ENCODE results near the gene GPX4.

The GPX4 gene

GRCh38 chr19:1084024-1084868 lies 19.5 kb upstream of the GPX4 start:
- DNase-seq (ENCODE audit: low read depth) = no peak

DNA sequence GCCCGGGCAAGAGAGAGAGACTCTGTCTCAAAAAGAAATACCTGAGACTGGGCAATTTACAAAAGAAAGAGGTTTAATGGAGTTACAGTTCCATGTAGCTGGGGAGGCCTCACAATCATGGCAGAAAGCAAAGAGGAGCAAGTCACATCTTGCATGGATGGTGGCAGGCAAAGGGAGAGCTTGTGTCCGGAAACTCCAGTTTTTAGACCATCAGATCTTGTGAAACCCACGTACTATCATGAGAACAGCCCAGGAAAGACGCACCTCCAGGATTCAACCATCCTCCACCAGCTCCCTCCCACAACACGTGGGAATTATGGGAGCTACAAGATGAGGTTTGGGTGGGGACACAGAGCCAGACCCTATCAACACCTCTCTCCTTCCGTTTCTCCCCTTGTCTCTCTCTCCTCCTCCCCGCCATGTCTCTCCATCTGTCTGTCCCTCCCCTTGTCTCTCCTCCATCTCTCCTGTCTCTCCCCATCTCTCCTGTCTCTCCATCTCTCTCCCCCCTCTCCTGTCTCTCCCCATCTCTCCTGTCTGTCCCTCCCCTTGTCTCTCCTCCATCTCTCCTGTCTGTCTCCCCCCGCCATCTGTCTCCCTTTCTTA lies 18.6 kb upstream of the GPX4 start:
- DNase-seq (ENCODE audit: low read depth) = no peak

GRCh38 chr19:1085676-1086442 lies 17.9 kb upstream of the GPX4 start:
- DNase-seq (ENCODE audit: low read depth) = no peak

DNA sequence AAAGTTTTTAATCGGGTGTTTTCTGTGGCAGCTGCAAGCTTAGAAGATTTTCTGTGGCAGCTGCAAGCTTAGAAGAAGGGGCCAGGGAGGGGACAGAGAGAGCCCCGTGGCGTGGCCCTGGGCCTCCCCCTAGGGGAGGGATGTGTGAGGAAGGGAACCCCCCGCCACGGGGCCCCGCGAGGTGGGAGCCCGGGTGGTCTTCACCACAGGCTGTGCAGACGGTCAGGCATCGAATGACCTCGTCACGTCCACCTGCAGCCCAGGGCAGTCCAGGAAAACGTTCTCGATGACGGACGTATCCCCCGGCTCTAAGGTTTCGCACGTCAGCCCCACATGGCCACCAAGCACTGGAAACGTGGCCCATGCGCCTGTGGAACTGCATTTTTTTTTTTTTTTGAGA lies 17.2 kb upstream of the GPX4 start:
- no peak for DNase-seq (ENCODE audit: low read depth)

DNA sequence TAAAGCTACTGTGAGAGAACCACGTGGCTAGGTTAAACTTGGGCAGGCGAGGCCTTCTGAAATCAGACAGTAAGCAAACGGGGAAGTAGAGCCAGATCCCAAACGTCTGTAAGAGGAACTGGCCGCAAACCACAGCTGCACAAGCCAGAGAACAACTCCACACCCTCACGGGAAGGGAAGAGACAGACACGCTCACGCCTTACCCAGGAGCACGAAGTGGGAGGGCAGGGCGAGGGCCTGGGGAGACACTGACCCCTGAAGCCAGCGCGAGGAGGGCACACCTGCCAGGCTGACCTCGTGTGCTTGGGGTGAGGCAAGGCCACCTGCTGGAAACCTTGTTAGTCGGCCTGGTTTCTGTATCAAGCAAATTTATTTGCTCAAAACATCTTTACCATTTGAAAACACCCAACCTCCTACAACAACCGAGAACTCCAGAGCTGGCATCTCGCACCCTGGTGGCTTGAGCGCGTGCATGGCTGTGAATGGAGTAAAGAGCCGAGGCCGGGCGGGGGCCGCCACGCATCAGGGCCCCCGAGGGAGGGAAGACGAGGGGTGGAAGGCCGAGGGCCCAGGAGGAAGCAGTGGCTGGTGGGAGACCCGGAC lies 15.9 kb upstream of the GPX4 start:
- DNase-seq (ENCODE audit: low read depth) = no peak

GRCh38 chr19:1088416-1089010 lies 15.3 kb upstream of the GPX4 start:
- DNase-seq (ENCODE audit: low read depth) = no peak

DNA sequence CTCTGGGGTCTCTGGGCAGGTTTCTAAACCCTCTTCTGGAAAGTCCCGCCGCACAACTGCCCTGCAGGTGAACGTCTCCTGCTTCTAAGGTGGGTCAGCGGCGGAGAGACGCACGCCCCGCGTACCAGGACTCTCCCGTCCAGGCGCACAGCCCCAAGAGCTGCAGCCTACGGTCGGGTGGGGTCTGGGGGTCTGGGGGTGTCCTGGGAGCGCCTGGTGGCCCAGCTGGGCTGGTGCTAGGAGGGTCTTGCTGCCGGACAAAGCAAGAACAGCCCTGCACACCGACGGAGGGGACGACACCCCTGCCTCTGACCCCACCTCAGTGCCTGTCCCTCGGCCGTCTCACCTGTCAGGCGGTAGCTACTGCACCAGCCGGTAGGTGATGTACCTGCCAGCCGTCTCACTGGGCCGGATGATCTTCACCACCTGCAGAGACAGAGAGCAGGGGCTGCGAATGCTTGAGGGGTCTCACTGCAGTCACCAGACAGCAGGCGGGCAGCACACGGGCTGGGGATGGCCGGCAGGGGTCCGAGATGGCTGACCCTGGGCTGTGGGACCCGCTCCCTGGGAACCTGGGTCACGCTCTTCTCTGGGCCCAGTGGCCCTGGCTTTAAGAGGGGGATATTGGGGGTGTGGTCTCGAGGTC lies 14.5 kb upstream of the GPX4 start:
- DNase-seq (ENCODE audit: low read depth) = no peak

GRCh38 chr19:1089891-1090290 lies 13.9 kb upstream of the GPX4 start:
- DNase-seq (ENCODE audit: low read depth) = no peak

- DNase-seq (ENCODE audit: low read depth) = no peak
Measured at GRCh38 chr19:1090731-1091543, 12.9 kb upstream of the GPX4 start.

- DNase-seq (ENCODE audit: low read depth) = no peak
Measured at GRCh38 chr19:1091544-1092175, 12.1 kb upstream of the GPX4 start.

DNA sequence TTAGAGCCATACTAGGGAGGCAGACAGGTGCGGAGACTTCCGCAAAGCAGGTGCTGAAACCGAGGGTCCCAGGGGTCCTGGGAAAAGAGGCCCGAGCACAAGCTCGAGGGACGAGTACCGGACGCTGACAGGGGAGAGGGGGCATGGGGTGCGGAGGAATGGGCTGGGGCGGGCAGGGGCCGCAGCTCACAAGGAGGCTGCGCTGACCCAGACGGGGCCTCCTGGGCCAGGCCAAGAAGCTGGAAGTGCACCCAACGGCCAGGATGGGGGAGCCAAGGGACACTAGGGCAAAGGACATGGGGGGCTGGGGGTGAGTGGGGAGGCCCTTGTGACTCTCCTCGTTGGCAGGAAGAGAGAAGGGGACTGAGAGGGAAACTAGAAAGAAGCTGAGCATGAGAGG lies 10.5 kb upstream of the GPX4 start:
- no peak for DNase-seq (ENCODE audit: low read depth)

GRCh38 chr19:1093811-1094553 lies 9.8 kb upstream of the GPX4 start:
- DNase-seq (ENCODE audit: low read depth) = no peak

DNA sequence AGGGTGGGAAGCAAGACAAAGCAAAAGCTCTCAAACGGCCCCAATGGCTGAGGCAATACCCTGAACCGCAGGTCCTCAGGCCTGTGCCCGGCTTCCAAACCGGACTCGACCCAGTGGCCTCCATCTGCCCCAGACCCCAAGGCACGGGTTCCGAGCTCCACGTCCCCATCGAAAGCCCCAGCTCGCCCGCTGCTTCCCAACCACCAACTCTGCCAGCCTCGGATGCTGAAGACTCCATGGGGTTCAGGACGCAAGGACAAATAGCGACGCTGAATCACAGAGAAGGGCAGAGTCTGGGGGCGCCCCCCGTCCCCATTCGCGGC lies 9.2 kb upstream of the GPX4 start:
- DNase-seq (ENCODE audit: low read depth) = no peak

DNA sequence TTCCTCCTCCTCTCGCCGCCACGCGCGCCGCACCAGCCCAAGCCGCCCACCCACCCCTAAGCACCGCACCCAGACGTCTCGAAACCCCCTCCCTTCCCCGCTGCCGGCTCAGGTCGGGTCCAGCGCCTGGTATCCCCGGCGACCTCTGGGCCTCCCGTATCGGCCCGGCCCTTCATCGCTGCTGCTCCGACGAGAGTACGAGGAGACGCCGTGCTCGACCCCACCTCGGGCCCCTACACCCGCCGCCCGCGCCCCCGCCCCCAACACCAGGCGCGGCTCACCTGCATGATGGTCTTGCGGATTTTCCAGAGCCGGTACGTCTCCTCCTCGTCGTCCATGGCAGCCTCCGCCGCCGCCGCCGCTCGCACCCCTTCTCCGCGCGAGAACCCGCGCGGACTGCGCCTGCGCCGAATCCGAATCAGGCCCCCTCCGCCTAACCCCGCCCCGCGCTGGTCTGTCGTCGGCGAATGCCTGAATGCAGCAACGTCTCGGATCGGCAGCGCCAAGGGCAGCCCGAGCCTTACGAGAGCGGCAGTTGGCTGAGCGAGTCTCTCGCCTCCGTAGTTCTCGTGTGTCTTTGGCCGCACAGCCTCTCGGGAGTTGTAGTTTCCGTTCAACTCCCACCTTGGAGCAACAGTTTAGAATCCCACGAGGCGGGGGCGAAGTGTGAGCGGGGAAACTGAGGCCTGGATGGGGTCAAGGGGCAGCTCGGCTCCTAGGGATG lies 8.7 kb upstream of the GPX4 start, which contains the start of gene POLR2E:
TSS of gene POLR2E (minus strand) at position 398 of the 724 bp plus-strand sequence. CDS start at position 338, 60 bp downstream.
- DNase-seq (ENCODE audit: low read depth) = peak; percentile 98

DNA sequence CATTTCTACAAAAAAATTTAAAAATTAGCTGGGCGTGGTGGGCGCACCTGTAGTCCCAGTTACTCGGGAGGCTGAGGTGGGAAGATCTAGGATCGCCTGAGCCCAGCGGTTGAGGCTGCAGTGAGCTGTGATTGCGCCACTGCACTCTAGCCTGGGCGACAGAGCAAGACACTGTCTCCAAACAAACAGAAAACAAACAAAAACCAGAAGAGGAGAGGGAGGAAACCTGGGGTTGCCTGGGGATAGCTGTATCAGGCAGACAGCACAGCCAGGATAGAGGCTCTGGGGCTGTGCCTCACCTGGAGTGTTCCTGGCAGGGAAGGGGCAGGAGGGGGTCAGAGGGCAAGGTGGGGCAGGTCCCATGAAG lies 6.0 kb upstream of the GPX4 start:
- peak; percentile 53 for DNase-seq (ENCODE audit: low read depth)

DNA sequence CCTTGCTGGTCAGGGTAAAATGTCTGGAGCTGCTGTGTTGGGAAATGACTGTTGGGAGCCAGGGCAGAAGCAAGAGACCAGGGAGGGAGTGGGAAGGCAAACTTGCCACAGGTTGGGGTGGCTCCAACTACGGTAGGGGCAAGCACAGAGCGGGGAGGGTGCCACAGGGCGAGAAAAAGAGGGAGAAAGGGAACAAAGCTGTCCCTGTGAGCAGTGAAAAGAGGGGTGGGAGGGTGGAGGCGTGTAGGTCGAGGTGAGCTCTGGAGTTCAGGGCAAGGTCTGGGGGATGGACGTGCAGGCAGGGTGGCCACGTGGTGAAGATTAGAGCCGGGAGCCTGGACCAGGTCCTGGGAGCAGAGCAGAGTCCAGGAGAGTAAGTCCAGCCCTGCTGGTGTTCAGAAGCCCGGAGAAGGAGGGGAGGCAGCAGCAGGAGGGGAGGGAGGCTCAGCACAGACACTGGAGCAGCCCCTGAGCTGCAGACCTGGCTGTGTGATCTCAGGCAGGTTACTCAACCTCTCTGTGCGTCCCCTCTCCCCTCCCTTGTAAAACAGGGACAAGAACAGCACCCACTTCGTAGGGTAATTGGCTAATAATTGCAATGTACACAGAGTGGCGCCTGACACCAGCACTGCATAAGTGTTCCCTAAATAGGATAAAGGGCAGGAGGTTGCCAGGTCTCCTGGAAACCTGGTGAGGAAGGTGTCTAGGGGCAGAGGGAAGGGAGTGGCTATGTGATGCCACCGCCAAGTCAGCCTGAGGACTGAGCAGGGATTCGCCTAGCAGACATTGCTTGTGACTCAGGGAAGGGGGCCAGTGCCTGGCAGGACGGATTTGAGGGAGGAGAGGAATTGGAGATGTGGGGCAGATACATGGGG lies 5.4 kb upstream of the GPX4 start:
- peak; percentile 27 for DNase-seq (ENCODE audit: low read depth)

DNA sequence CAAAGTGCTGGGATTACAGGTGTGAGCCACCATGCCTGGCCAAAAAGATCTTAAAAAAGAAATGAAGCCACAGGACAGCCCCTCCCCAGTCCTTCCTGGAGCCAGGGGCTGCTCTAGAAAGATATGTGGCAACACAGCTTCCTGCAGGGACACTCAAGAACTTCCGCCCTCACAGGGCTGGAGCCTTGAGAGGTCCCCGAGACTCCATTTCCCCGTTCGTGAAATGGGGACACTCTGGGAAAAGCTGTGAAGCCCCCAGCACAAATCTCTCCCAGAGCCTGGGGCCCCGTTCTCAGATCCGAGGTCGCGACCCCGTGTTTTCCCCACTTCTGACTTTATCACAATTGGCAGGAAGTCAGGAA lies 2.5 kb upstream of the GPX4 start:
- DNase-seq (ENCODE audit: low read depth) = no peak

Data from fibroblast of gingiva (primary cell).